HG03521 (cell line): Measurements from ENCODE around the gene DEFB116.
"Not testable (repeated sequence)": the region's sequence is repeated elsewhere in the genome, so short reads cannot be mapped to it uniquely, and the experiment has no call there.

Source experiments
- ATAC-seq: cut with Tn5 transposase; IDR thresholded peaks from one replicate; pipeline ENCODE4 v1.9.1; 2021; ENCODE audit warnings: mild to moderate bottlenecking, moderate library complexity; ENCODE audit not compliant: unreplicated experiment

The DEFB116 gene, protein sequence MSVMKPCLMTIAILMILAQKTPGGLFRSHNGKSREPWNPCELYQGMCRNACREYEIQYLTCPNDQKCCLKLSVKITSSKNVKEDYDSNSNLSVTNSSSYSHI

DNA sequence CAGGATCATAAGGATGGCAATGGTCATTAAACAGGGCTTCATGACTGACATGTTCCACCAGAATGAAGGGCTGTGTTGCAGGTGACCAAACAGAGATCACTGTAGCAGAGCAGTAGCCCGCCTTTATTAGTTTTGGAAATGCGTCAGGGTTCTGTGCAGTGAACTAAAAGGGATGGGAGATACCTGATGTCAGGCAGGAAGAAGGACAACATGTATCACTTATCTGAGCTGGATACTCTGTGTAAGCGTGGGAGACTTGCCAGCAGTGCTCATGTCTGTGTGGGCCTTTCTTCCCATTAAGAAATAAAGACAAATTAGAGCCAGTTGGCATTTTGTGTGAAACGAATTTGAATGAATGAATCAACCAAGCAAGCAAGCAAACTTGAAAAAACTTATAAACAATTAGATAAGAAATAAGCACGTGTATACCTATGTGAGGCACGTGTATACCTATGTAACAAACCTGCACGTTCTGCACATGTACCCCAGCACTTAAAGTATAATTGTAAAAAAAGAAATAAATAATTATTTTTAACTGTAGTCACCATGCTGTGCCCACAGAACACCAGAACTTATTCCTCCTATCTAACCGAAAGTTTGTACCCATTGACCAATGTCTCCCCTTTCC is at the start of gene DEFB116:
DEFB116 (minus strand) TSS at position 51 of the 628 bp plus-strand sequence; CDS start at position 51, 0 bp downstream.
- ATAC-seq: no peak

DNA sequence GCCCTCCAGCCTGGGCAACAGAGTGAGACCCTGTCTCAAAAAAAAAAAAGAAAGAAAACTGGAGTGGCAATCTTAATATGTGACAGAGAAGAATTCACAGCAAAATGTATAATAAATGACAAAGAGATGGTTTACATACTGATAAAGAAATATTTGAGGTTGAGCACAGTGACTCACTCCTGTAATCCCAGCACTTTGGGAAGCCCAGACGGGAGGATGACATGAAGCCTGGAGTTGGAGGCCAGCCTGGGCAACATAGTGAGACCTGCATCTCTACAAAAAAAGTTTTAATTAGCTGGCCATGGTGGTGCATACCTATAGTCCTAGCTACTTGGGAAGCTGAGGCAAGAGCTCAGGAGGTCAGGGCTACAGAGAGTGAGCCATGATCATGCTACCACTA is 47.6 kb upstream of the DEFB116 start:
- ATAC-seq: no peak

DNA sequence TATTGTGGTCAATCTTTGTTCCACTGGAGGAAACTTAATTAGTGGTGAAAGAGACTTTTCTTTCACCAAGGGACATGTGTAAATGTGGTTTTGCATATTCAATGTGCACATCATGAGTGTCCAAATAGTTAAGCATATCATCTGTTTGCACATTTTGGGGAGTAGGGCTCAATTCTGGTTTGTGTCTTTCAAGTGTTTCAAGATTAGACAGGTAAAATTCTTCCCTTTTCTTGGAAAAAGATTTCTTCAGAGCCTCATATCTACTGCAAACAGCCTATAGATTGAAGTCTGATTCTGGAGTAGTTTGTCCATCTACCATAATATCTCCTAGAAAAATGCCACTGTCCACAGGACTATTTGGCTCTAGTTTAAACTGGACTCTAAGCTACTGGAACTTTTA is 33.1 kb upstream of the DEFB116 start:
- ATAC-seq: no peak

DNA sequence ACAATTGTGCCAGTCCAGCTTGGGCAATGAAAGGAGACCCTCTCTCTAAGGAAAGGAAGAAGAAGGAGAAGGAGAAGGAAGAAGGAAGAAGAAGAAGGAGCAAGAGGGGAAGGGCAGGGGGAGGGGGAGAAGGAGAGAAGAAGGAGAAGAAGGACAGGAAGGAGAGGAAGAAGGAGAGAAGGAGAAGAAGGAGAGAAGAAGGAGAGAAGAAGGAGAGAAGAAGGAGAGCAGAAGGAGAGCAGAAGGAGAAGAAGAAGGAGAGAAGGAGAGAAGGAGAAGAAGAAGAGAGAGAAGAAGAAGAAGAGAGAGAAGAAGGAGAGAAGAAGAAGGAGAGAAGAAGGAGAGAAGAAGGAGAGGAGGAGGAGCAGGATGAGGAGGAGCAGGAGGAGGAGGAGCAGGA is 22.5 kb upstream of the DEFB116 start:
- ATAC-seq: no peak

DNA sequence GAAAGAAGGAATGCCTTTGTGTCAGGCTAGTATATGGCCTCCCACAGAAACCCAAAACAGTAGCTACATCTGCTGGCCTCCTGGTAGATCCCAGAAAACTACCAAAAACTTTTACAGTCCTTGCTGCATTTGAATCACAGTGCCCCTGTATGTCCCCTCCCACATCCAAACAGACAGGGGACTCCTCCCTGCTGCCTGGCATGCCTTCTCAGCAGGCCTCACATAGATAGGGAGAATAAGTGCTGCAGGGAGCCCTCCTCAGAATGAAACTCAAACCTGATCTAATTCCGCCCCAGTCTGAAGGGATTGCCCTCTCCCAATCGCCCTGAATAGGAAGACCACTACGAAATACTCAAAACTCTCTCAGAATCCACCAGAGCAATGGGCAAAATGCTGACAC is 14.1 kb upstream of the DEFB116 start:
- no peak for ATAC-seq

DNA sequence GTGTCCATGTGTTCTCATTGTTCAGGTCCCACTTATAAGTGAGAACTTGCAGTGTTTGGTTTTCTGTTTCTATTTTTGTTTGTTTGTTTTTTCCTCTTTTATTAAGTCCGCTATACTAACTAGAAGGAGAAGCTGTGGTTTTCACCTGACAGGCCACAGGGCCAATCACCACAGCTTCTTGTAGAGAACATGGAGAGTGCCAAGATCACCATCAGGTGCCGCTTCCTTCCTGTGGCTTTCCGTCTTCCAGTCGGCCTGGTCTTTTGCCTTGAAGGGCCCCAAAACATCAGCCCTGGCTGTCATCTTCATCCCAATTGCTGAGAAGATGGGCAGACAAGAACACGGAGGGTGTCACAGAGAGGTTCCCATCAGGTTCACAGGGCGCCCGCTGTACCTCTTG is 23.4 kb downstream of the DEFB116 start:
- ATAC-seq: not testable (repeated sequence)

DNA sequence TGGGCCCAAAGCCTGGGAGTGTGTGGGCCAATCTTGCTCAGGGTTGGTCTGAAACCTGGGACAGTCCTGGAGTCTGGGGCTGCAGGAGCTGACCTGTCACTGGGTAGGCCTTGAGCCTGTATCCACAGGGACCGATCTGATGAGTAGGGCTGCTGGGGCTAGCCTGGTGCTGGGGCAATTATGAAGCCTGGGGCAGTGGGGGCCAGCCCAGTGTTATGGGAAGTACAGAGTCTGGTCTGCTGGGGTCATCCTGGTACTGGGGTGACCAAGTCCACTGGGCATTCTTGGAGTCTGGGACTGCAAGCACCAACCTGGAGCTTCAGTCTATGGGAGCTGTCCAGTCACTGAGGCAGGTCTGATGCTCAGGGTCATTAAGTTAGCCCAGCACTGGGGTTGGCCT is 30.2 kb downstream of the DEFB116 start:
- no peak for ATAC-seq

DNA sequence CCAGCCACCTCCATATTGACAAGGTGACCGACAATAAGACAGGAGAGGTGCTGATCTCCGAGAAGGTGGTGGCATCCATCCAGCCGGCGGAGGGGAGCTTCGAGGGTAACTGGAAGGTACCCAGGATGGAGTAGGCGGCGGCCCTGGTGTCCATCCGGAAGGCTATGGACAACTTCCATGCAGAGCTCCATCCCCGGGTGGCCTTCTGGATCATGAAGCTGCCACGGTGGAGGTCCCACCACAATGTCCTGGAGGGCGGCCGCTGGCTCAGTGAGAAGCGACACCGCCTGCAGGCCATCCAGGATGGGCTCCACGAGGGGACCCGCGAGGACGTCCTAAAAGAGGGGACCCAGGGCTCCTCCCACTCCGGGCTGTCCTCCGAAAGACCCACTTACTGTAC is 33.9 kb downstream of the DEFB116 start:
- ATAC-seq: no peak

DNA sequence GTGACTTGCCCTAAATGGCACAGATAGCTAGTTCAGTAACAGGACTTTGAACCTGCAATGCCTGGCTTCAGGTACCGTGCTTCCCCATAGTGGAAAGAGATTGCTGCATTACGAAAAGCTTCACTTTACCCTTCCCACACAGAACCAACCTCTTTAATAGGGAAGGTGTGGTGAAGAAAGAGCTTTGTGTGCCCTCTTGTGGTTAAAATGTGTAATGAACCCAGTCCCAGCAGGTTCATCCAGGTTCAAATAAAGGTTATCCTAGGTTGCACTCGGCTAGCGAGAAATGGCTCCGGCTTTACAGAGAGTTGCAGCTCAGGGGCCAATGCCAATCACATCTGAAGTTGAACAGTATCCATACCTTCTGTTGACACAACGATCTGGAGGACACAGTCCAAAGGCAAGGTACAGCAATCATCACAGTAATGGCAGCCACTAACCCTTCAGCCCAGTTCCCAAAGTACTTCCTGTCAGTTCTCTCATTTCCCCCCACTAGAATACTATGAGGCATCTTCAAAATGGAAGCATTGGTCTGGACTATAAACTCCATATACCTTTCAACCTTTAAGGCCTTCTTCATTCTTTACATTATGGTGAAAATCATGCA is 48.0 kb downstream of the DEFB116 start:
- ATAC-seq: no peak

DNA sequence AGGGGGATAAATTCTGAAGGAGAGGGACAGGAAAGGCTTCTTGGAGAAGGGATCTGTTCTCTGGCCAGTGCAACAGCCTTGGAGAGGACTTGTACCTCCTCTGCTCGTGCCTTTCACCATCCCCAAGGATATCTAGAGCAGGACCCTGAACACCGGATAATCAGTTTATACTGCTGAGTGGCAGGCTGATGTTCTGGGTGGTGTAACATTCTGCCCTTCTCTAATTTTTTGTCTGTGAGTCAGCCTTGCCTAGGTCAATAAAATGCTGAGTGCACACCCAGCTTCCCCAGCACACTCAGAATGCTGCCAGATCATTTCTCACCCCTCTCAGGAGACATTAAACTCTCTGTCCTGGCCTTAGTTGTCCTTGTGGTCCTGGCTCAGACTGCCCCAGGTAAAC is 51.0 kb downstream of the DEFB116 start, which contains the start of gene DEFB115:
DEFB115 (plus strand) TSS at position 301 of the 400 bp plus-strand sequence; CDS start at position 301, 0 bp downstream.
- ATAC-seq: no peak

DNA sequence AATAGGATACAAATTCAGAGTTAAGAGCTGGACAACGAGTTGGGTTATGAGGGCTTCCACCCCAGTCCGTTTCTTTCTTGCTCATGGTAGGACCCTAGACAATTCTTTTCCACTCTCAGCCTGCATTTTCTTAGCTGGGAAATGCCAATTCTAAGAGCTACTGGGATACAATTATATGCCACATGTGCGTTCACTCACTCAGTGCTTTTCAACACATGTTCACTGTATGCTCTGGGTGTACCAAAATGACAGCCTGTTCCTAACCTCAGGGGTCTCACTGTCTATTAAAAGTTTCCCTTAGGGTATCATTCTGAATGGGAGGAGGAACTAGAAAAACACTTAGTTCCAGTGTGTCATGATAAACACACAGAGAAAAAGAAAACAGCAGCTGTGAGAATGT is 51.4 kb downstream of the DEFB116 start:
- no peak for ATAC-seq
